ENCODE results near the gene KRT17. TPM values are rescaled to one million over a fixed set of nuclear protein-coding genes. Genes with fewer than 3 reads are reported as not detected.
"Not testable (repeated sequence)": the region's sequence is repeated elsewhere in the genome, so short reads cannot be mapped to it uniquely, and the experiment has no call there.

KRT17 gene
- total and polyA plus RNA-seq, 4 donors = 0.66 to 1.5 (median 0.69) TPM; not detected in 1

DNA sequence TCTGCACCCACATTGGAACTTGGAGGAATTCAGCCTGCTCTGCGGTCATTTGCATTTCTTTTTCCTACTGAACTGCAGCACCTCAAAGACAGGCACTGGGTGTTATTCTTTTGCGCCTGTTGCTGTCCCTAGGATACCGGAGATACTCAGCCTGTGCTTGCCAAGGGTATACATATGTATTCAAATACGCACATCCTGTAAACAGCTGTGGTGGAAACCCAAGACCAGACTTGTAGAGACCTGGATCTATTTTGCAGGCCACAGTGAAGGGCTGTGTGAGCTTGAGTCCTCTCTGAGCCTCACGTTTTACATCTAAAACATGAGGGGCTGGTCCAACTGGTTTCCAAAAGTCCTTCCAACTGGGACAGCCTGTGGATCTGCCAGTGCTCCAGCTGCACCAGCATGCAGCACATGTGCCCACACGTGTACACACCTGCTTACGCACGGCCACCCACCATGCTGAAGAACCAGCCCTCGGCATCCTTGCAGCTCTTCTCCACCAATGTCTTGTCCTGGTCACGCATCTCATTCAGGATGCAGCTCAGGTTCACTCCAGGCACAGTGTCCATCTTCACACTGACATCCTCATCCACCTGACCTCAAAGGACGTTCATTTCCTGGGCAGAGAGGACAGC lies 4.4 kb upstream of the KRT17 start:
- H3K4me3 ChIP-seq (ENCODE audit: low read depth, low read length); H3K27ac ChIP-seq (ENCODE audit: low read depth, low read length); DNase-seq (ENCODE audit: low read depth in 4 of 6, low spot score in 6 of 6); H3K9me3 ChIP-seq (ENCODE audit: control insufficient read depth, insufficient read depth, low read length); H3K4me1 ChIP-seq (ENCODE audit: control insufficient read depth, insufficient read depth, low read length); H3K27me3 ChIP-seq (ENCODE audit: control insufficient read depth, insufficient read depth, low read length); H3K36me3 ChIP-seq (ENCODE audit: control insufficient read depth, insufficient read depth, low read length): not testable (repeated sequence)
- 75% methylated on average over 9 of the region's 11 CpGs for WGBS (ENCODE audit: insufficient coverage)

DNA sequence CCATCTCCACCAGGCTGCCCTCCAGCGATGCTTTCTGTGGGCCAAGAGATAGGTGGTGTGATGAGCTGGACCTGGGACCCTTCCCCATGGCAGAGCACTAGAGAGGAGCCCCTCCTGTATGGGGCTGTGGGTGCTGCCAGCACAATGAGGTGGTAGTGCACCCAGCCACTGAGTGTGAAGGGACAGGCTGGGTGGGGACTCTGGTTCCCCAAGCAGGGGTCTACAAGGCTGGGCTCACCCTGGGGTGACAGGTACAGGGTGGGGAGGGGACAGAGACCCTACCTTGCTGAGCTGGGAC lies 3.6 kb upstream of the KRT17 start:
- WGBS (ENCODE audit: insufficient coverage) = no CpG with 5 or more reads among the region's 1 CpG
- DNase-seq (ENCODE audit: low read depth in 4 of 6, low spot score in 6 of 6); H3K9me3 ChIP-seq (ENCODE audit: control insufficient read depth, insufficient read depth, low read length); H3K4me1 ChIP-seq (ENCODE audit: control insufficient read depth, insufficient read depth, low read length); H3K4me3 ChIP-seq (ENCODE audit: low read depth, low read length); H3K27ac ChIP-seq (ENCODE audit: low read depth, low read length); H3K36me3 ChIP-seq (ENCODE audit: control insufficient read depth, insufficient read depth, low read length); H3K27me3 ChIP-seq (ENCODE audit: control insufficient read depth, insufficient read depth, low read length): not testable (repeated sequence)

DNA sequence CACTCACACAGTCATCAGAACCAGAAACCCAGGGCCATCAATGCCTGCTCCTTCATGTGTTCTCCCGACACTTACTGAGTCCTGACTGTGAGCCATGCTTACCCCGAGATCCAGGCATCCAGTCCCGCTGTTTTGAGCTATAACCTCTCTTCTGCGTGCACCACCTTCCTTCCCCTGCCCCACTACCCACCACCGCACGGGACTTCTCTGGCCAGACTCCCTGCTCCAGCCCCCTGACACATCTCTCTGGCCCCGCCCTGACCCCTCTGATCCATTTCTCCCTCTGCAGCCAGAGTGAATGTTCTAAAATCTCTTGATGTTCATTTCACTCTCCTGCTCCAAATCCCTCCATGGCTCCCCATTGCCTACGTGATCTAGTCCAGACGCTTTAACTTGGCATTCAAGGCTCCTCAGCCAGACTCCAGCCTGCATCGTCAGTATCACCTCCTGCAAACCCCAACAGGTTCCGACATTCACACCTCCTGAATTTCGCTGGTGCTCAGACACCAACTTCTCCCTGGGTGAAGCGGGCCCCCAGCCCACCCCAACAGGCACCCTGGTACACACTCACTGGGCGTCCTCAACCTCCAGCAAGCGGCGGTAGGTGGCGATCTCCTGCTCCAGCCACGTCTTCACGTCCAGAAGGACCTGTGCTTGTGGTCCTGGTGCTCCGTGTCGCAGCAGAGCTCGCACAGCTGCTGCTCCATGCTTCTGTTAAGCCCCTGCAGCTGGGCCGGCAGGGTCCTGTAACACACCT lies 3.1 kb upstream of the KRT17 start:
- Histone ChIP-seq H3K4me1 (ENCODE audit: control insufficient read depth, insufficient read depth, low read length) (peaks cover 5% of the 10 kb centered on the region), H3K9me3 (ENCODE audit: control insufficient read depth, insufficient read depth, low read length) (no peaks in the 10 kb centered on the region), H3K27me3 (ENCODE audit: control insufficient read depth, insufficient read depth, low read length) (no peaks in the 10 kb centered on the region), H3K27ac (ENCODE audit: low read depth, low read length) (no peak overlapping the region), H3K4me3 (ENCODE audit: low read depth, low read length) (no peak overlapping the region), H3K36me3 (ENCODE audit: control insufficient read depth, insufficient read depth, low read length) (no peaks in the 10 kb centered on the region)
- DNase-seq (ENCODE audit: low read depth in 4 of 6, low spot score in 6 of 6) = no peak
- WGBS (ENCODE audit: insufficient coverage) = 89% methylated on average over 19 of the region's 23 CpGs

DNA sequence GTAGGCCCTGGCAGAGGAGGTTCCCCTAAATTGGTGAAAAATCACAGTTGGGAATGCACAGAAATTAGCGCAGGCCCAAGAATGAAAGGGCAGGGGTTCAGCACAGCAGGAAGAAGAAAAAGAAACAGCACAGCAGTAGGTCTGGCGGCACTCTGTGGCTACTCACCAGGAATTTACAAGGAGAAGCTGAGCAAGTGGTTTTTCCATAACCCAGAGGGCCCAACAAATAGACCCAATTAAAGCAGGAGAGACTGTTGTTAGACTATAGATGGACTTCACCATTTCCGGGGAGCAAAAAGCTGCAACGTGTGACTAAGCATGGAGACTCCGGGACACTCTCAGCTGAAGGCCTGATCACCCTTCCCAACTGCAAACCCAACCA lies 2.5 kb upstream of the KRT17 start:
- H3K36me3 ChIP-seq (ENCODE audit: control insufficient read depth, insufficient read depth, low read length); H3K4me3 ChIP-seq (ENCODE audit: low read depth, low read length); H3K4me1 ChIP-seq (ENCODE audit: control insufficient read depth, insufficient read depth, low read length); DNase-seq (ENCODE audit: low read depth in 4 of 6, low spot score in 6 of 6); H3K27me3 ChIP-seq (ENCODE audit: control insufficient read depth, insufficient read depth, low read length); H3K27ac ChIP-seq (ENCODE audit: low read depth, low read length); H3K9me3 ChIP-seq (ENCODE audit: control insufficient read depth, insufficient read depth, low read length): not testable (repeated sequence)
- WGBS (ENCODE audit: insufficient coverage) = 70% methylated on average over 4 of the region's 5 CpGs

DNA sequence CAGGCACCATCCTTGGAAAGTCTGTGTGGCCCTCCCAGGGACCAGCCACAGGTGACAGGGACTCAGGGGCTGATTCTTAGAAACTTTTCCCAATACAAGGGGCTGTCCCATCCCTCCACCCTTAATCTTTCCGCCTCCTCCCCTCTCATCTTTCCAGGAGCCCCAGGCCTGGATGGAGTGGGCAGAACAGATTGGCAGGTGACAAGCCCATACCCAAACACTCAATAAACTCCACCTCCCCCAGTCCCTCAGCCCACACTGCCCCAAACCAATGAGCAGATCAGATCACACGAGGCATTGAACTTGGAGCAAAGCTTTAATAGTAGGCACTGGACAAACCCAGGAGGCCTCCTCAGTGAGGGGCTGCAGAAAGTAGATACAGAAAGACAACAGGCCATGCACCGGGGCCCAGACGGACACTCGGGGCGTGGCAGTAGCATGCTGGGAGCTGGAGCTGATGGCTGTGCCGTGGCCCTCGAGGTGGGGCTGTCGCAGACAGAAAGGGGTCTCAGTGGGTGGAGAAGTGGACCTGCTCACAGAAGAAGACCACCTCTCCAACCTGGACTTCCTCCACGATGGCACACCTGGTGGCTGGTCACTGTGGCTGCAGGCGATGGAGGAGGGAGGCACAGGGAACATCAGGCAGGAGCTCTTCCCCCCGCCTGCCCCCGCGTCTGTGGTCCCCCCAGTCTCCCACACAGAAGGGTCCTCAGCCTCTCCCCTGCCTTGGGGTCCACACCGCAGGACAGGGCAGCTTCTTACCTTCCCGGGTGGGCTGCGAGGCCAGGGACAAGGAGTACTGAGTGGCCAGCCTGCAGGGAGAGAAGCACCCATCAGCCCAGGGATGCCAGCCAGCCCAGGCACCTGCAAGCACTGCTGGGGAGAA lies 1.9 kb upstream of the KRT17 start:
- not testable (repeated sequence) for H3K27ac ChIP-seq (ENCODE audit: low read depth, low read length); DNase-seq (ENCODE audit: low read depth in 4 of 6, low spot score in 6 of 6); H3K4me3 ChIP-seq (ENCODE audit: low read depth, low read length); H3K27me3 ChIP-seq (ENCODE audit: control insufficient read depth, insufficient read depth, low read length); H3K4me1 ChIP-seq (ENCODE audit: control insufficient read depth, insufficient read depth, low read length); H3K36me3 ChIP-seq (ENCODE audit: control insufficient read depth, insufficient read depth, low read length); H3K9me3 ChIP-seq (ENCODE audit: control insufficient read depth, insufficient read depth, low read length)
- WGBS (ENCODE audit: insufficient coverage) = 84% methylated on average over 8 of the region's 17 CpGs

DNA sequence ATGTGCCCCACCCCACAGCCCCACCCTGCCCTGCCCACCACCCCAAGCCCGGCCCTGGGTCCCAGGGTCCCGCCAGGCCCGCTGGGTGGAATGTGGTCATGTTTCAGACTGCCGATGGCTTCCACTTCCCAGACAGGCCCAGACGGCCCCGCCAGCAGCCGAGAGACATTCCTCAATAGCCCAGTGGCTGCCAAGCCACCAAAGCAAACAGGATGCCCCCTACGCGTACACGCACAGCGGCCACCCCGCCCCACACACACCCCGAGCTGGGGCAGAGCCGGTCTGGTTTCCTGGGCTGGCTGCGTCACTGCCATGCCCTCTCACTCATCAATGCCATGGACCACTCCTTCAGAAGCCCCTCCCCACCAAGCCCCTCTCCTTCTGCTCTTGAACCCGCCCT lies 1.2 kb upstream of the KRT17 start:
- H3K27me3 ChIP-seq (ENCODE audit: control insufficient read depth, insufficient read depth, low read length) = no peaks in the 10 kb centered on the region
- no peaks in the 10 kb centered on the region for H3K36me3 ChIP-seq (ENCODE audit: control insufficient read depth, insufficient read depth, low read length)
- no peak overlapping the region for H3K4me3 ChIP-seq (ENCODE audit: low read depth, low read length)
- no peaks in the 10 kb centered on the region for H3K9me3 ChIP-seq (ENCODE audit: control insufficient read depth, insufficient read depth, low read length)
- WGBS (ENCODE audit: insufficient coverage) = 82% methylated on average over 14 of the region's 16 CpGs
- H3K4me1 ChIP-seq (ENCODE audit: control insufficient read depth, insufficient read depth, low read length) = peaks cover 5% of the 10 kb centered on the region
- no peak for DNase-seq (ENCODE audit: low read depth in 4 of 6, low spot score in 6 of 6)
- no peak overlapping the region for H3K27ac ChIP-seq (ENCODE audit: low read depth, low read length)

DNA sequence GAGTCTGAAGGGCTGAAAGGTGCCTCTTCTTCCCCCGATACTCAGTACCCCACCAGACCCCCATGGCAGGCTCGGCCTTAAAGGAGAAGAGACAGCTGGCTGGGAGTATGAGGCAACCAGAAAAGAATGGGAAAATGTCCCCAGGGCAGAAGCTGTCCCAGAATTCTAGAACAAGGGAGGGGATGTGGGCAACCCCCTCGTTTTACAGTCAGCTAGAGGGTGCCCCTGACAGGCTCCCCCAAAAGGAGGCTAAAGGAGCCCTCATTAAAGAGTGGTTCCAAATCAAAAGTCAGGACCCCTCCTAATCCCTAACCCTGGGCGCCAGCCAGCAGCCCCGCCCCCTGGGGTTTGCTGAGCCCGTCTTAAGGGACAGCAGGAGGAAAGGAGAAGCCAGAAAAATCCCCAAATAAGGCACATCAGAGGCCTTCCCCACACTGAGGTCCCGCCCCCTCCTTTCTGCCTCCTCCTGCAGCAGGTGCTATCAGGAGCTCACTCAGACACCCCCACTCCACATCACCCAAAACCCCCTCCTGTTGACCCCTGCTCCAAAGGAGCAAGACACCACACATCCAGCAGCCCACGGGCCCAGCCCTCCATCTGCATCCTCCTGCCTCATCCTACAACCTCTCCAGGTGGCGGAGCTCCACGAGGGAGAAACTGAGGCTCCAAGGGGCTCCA lies 1.1 kb downstream of the KRT17 start:
- not testable (repeated sequence) for H3K4me1 ChIP-seq (ENCODE audit: control insufficient read depth, insufficient read depth, low read length); H3K27ac ChIP-seq (ENCODE audit: low read depth, low read length); H3K27me3 ChIP-seq (ENCODE audit: control insufficient read depth, insufficient read depth, low read length); H3K4me3 ChIP-seq (ENCODE audit: low read depth, low read length); DNase-seq (ENCODE audit: low read depth in 4 of 6, low spot score in 6 of 6); H3K36me3 ChIP-seq (ENCODE audit: control insufficient read depth, insufficient read depth, low read length); H3K9me3 ChIP-seq (ENCODE audit: control insufficient read depth, insufficient read depth, low read length)
- WGBS (ENCODE audit: insufficient coverage) = 68% methylated on average over 5 of the region's 10 CpGs

DNA sequence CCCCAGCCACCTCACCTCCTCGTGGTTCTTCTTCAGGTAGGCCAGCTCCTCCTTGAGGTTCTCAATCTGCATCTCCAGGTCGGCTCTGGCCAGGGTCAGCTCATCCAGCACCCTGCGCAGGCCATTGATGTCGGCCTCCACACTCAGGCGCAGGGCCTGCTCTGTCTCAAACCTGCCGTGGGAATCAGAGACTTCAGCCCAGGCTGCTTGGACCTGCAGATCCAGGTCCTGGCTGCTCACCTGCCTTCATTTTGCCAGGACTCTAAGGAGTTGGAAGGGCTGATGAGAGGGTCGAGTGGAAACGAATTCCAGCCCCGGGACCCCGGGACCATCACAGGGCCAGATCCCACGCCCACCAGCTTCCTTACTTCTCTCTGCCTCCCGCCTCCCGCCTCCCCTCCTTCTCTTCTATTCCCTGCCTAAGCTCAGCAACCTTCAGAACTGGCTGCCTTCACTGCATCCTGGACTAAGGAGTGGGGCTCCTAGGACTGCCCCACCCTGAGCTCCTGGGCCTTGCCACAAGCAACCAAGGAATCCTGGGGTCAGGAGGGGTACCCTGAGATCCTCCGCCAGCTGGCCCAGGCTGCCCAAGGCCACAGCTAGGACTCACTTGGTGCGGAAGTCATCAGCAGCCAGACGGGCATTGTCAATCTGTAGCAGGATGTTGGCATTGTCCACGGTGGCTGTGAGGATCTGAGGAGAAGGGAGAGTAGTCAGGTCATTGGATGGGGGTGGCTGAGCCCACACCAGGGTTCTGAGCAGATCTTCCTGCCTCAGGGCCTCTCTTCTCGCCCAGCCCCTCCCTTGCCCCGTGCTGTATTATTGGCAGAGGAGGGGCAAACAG lies 1.8 kb downstream of the KRT17 start:
- DNase-seq (ENCODE audit: low read depth in 4 of 6, low spot score in 6 of 6); H3K4me3 ChIP-seq (ENCODE audit: low read depth, low read length); H3K9me3 ChIP-seq (ENCODE audit: control insufficient read depth, insufficient read depth, low read length); H3K4me1 ChIP-seq (ENCODE audit: control insufficient read depth, insufficient read depth, low read length); H3K36me3 ChIP-seq (ENCODE audit: control insufficient read depth, insufficient read depth, low read length); H3K27ac ChIP-seq (ENCODE audit: low read depth, low read length); H3K27me3 ChIP-seq (ENCODE audit: control insufficient read depth, insufficient read depth, low read length): not testable (repeated sequence)
- WGBS (ENCODE audit: insufficient coverage) = 83% methylated on average over 16 of the region's 19 CpGs

DNA sequence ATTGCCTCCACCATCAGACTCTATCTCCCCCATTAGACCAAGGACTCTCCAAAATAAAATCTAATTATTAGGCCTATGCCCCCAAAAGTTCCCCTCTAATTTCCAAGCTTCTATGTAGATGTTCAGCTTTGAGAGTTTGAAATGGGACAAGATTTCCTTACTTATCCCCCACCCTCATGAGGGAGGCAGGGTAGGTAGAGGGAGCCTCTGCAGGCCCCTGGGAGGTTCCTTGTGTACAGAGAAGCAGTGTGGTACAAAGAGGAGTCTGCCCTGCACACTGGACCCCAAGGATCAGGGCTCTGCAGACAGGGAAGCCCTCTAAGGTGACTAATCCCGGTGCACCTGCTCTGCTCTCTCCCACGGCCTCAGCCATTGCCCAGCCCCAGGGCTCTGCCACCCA lies 2.5 kb downstream of the KRT17 start:
- peaks cover 5% of the 10 kb centered on the region for H3K4me1 ChIP-seq (ENCODE audit: control insufficient read depth, insufficient read depth, low read length)
- H3K27me3 ChIP-seq (ENCODE audit: control insufficient read depth, insufficient read depth, low read length) = no peaks in the 10 kb centered on the region
- H3K27ac ChIP-seq (ENCODE audit: low read depth, low read length) = no peak overlapping the region
- 100% methylated on average over 2 of the region's 2 CpGs for WGBS (ENCODE audit: insufficient coverage)
- no peaks in the 10 kb centered on the region for H3K9me3 ChIP-seq (ENCODE audit: control insufficient read depth, insufficient read depth, low read length)
- H3K4me3 ChIP-seq (ENCODE audit: low read depth, low read length) = no peak overlapping the region
- H3K36me3 ChIP-seq (ENCODE audit: control insufficient read depth, insufficient read depth, low read length) = no peaks in the 10 kb centered on the region
- DNase-seq (ENCODE audit: low read depth in 4 of 6, low spot score in 6 of 6) = no peak
